Pancreas (tissue), 10 donors: Measurements from ENCODE around the gene GPX2. TPM values are rescaled to one million over a fixed set of nuclear protein-coding genes. Genes with fewer than 3 reads are reported as not detected.
A peak's percentile ranks its signal among the peaks of the same experiment; 100 is the strongest.

Experiments used
- ATAC-seq, 4 donors: fragments of 200-7000 bp; cut with Tn5 transposase; one replicate each; pipeline versions ENCODE4 v1.8.0 to v1.9.1; 2020; ENCODE audit warnings: mild to moderate bottlenecking in 4 of 4, moderate library complexity in 4 of 4
- DNase-seq, 6 donors: peaks; one replicate each; pipeline ENCODE4 v3.0.0-alpha.2; 2020
- FAIRE-seq: peaks from 2 replicates; lab custom pipeline; 2012; peaks lifted over from hg19 to GRCh38; lab: Jason Lieb, UNC
- H3K27ac ChIP-seq, 4 donors: fragments of 200-600 bp; sonication (generic); 1 replicate in 3 of 4; 2 replicates in 1 of 4; pipeline versions ENCODE4 v1.5.0 to v1.8.0; 2020
- H3K27me3 ChIP-seq, 4 donors: fragments of 200-600 bp; one replicate each; pipeline ENCODE4 v1.8.0; 2021
- H3K36me3 ChIP-seq, 3 donors: fragments of 200-600 bp; sonication (generic) in 1 of 3; one replicate each; pipeline versions ENCODE4 v1.5.0 to v1.8.0; 2020 to 2021
- H3K4me1 ChIP-seq, 3 donors: fragments of 200-600 bp; one replicate each; pipeline ENCODE4 v1.8.0; 2021
- H3K4me3 ChIP-seq, 4 donors: fragments of 200-600 bp; sonication (generic) in 2 of 4; one replicate each; pipeline versions ENCODE4 v1.5.0 to v1.8.0; 2020 to 2021
- H3K9me3 ChIP-seq, 4 donors: fragments of 200-600 bp; one replicate each; pipeline ENCODE4 v1.8.0; 2021
- WGBS, 2 donors: extraction: QIAGEN DNeasy Blood & Tissue Kit; methylation state at CpG; one replicate each; pipeline ENCODE4 v1.1.7; 2013; 5-methylcytosine and 5-hydroxymethylcytosine counted together
- intact Hi-C, 3 donors: fragments of 100-400 bp; cut with DNase I; formaldehyde crosslinking; loops; one replicate each; pipeline versions ENCODE4 v1.11.1 to v1.14.2; 2022
- polyA plus RNA-seq, 2 donors: library from polyadenylated mRNA; stranded (reverse); fragments of 200-250 nt; gene quantifications; one replicate each; pipeline ENCODE4 v1.2.3, GENCODE V29; 2013
- total RNA-seq, 6 donors: library from RNA; stranded (reverse); fragmentation: NEBNext Ultra II Directional in 4 of 6; extraction: Animal tissue kit (Norgen Biotek cat#: 25700) in 4 of 6; gene quantifications; one replicate each; pipeline versions ENCODE4 v1.2.1 to v1.2.4, GENCODE V29; 2021 to 2023
- TF ChIP-seq, protein P1 (sequence below), 4 donors: fragments of 200-600 bp; sonication (generic) in 3 of 4; IDR thresholded peaks; one replicate each; pipeline versions ENCODE4 v1.5.0 to v1.8.0; 2021; ENCODE audit warnings: antibody characterized with exemption in 4 of 4
- donor health status: healthy with polysubstance abuse.
- donor health status: DM: no; HTN: no; CAD: no; lungs with moderate emphysema.
- donor health status: DM: no; HTN: no; CAD: no.
- donor health status: control.
- donor health status: control.
- donor health status: Bipolar disorder and iron deficiency.
- donor health status: DM: yes; HTN: yes; CAD: no.
- donor health status: DM: no; HTN: no; CAD: no.
- donor health status: DM: no; HTN: no; CAD: no.
- donor health status: DM: yes; HTN: yes; CAD: no.

The GPX2 gene
- total and polyA plus RNA-seq, 8 donors = 2.6 to 41.9 (median 11.1) TPM

DNA sequence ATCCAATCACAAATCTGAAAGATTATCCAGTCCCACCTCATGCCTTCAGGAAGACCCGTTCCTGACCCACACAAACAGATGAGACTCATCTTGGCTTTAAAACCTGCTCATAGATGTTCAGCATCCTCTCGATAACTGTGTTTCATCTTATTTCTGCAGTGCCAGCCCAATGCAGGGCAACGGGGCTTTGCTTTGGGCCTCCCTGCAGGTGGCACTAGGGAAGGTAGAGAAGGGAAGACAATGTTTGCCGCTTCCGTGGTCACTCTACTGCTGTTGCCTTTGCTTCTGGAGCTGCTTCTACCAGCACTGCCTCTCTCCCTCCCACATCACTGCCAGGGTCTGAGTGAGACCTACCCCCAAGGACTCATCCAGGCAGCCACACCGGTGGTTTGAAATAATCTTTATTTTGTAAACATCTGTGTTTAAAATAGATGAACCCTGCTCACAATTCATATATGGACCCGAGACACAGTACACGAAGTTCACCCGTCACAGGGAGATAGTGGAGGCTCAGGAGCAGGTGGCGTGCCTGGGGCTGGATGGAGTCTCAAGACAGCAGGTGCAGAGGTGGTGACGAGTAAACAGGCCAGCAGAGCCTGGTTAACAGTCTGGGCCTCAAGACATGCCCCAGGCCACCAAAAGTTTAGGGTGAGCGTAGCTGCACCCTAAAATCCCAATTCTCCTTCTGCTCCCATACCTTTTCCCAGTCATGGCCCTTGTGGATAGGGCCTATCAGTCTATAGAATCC, 3.1 kb upstream of the GPX2 start:
- DNase-seq = peak in 1 of 6 donors; percentile 17
- no peak for FAIRE-seq
- no peaks in the 10 kb centered on the region for H3K36me3 ChIP-seq

DNA sequence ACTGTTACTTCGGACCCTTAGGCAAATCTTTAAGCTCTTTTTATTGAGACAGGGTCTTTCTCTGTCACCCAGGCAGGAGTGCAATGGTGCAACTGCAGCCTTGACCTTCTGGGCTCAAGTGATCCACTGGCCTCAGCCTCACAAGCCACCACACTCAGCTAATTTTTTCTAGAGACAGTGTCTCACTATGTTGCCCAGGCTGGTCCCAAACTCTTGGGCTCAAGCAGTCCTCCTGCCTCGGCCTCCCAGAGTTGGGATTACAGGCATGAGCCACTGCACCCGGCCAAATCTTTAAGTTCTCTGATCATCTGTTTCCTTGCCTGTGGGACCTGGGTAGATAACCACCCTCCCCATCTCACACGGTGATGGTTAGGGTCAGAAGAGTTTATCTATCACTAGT, 2.3 kb upstream of the GPX2 start:
- TF ChIP-seq, protein P1, sequence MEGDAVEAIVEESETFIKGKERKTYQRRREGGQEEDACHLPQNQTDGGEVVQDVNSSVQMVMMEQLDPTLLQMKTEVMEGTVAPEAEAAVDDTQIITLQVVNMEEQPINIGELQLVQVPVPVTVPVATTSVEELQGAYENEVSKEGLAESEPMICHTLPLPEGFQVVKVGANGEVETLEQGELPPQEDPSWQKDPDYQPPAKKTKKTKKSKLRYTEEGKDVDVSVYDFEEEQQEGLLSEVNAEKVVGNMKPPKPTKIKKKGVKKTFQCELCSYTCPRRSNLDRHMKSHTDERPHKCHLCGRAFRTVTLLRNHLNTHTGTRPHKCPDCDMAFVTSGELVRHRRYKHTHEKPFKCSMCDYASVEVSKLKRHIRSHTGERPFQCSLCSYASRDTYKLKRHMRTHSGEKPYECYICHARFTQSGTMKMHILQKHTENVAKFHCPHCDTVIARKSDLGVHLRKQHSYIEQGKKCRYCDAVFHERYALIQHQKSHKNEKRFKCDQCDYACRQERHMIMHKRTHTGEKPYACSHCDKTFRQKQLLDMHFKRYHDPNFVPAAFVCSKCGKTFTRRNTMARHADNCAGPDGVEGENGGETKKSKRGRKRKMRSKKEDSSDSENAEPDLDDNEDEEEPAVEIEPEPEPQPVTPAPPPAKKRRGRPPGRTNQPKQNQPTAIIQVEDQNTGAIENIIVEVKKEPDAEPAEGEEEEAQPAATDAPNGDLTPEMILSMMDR (IDR thresholded peaks at IDR 0.05) = no peak
- intact Hi-C loops = no loop called here

More for the DNA sequence above, 3.1 kb upstream of the GPX2 start:
- Histone ChIP-seq H3K4me3 (no peak overlapping the region), H3K9me3 (no peaks in the 10 kb centered on the region), H3K27me3 (no peaks in the 10 kb centered on the region), H3K27ac (no peak overlapping the region), H3K4me1 (peaks cover 12 to 25% (median 15%) of the 10 kb centered on the region in 3 donors)
- no peak for ATAC-seq
- intact Hi-C loops = no loop called here
- 91 to 94% methylated on average over 12 of the region's 12 CpGs for WGBS, 2 donors
- TF ChIP-seq, protein P1 (IDR thresholded peaks at IDR 0.05) = no peak

DNA sequence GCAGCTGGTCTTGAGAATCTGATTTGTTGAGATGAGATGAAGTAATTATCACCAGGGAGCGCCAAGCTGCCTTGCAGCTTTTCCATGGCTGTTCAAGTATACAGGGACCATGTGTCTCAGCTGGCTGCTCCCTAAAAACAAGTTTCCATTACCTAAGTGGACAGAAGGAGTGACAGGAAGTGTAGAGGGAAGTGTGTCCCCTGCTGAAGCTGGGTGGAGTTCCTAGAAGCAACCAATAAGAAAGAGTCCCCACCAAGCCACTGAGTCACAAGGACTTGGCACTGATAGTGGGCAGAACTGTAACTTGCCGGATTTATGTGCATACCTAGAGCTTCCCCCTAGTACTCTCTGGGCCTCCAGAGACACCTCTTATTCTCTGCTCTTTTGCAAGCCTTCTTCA, 1.5 kb upstream of the GPX2 start:
- H3K4me3 ChIP-seq = no peak overlapping the region
- FAIRE-seq (no peak), ATAC-seq (no peak), DNase-seq (peak in 1 of 6 donors; percentile 15)
- no peaks in the 10 kb centered on the region for H3K27me3 ChIP-seq
- H3K9me3 ChIP-seq = no peaks in the 10 kb centered on the region
- H3K36me3 ChIP-seq = no peaks in the 10 kb centered on the region
- WGBS, 2 donors = 93 to 100% methylated on average over 2 of the region's 2 CpGs
- H3K4me1 ChIP-seq = peaks cover 12 to 38% (median 29%) of the 10 kb centered on the region in 3 donors
- peak overlapping the region in 2 of 4 donors; percentile 55 to 79 for H3K27ac ChIP-seq
- intact Hi-C loops = no loop called here
- TF ChIP-seq, protein P1 (IDR thresholded peaks at IDR 0.05) = no peak

More for the DNA sequence above, 2.3 kb upstream of the GPX2 start:
- Histone ChIP-seq H3K4me1 (peaks cover 12 to 31% (median 21%) of the 10 kb centered on the region in 3 donors), H3K27me3 (no peaks in the 10 kb centered on the region), H3K9me3 (no peaks in the 10 kb centered on the region), H3K36me3 (no peaks in the 10 kb centered on the region), H3K4me3 (no peak overlapping the region), H3K27ac (no peak overlapping the region)
- no peak for ATAC-seq
- DNase-seq = peak in 1 of 6 donors; percentile 11
- 86 to 90% methylated on average over 4 of the region's 4 CpGs for WGBS, 2 donors
- FAIRE-seq = no peak

DNA sequence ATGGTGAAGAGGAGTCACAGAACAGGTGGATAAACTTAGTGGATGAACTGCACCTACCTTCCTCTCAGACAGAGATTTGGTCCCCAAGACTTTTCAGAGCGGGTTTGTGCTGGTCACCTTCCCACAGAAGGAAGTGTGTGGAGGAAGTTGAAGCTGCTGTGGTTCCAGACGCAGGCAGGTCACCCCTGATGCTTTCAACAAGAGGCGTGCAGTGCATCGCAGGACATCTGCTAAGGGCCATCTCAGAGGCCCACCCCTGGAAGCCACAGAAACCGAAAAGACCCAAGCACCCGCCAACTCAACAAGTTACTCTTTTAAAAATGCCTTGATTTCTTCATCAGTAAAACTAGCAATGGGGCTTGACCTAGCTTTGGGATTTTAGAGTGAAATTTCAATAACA, 1.0 kb upstream of the GPX2 start:
- peak in 1 of 6 donors; percentile 42 for DNase-seq
- ATAC-seq = no peak
- H3K4me3 ChIP-seq = no peak overlapping the region
- TF ChIP-seq, protein P1 (IDR thresholded peaks at IDR 0.05) = no peak
- H3K4me1 ChIP-seq = peaks cover 12 to 43% (median 34%) of the 10 kb centered on the region in 3 donors
- H3K36me3 ChIP-seq = no peaks in the 10 kb centered on the region
- 92% methylated on average over 6 of the region's 6 CpGs for WGBS, 2 donors
- no peaks in the 10 kb centered on the region for H3K9me3 ChIP-seq
- no peak for FAIRE-seq
- intact Hi-C loops = no loop called here
- H3K27ac ChIP-seq = peak overlapping the region in 3 of 4 donors; percentile 1 to 79 (median 55)
- no peaks in the 10 kb centered on the region for H3K27me3 ChIP-seq
